Measurements from ENCODE around the gene RSPH1. TPM values are rescaled to one million over a fixed set of nuclear protein-coding genes. Genes with fewer than 3 reads are reported as not detected.

RSPH1 gene
- total RNA-seq, 2 experiments from 2014 or later: not detected

DNA sequence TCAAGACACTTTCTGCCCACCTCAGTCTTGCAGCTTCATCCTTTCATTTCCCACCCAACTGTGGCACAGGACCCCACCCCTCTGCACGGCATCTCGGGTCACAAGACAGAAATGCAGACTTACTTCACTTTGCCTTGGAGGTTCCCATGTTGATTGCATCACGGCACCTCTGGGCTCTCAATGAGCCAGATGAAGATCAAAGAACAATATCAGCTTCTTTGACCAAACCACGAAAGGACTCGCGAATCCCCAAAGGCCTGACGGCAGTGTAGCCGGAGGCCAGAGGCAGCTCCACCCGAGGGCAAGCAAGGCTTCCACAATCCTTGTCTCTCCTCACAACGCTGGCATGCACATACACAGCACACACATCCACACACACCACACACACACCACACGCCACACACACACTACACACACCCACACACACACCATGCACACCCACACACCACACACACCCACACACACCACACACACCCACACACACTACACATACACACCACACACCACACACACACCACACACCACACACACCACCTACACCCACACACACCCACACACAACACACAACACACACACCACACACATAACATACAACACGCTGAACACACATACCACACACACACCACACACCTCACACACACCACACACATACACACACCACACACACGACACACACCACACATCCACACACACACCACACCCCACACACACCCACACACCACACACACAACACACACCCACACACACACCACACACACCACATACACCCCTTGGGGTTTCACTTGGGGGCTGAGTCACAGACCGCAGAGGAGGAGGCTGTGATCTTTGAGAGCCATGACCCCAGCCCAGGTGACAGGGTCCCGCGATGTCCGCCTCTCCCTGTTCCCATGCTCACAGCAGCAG, 56.5 kb downstream of the RSPH1 start:
- peaks cover 2% of the 10 kb centered on the region for H3K27me3 Mint-ChIP-seq
- H3K4me3 Mint-ChIP-seq: peak overlapping the region; percentile 44
- TF ChIP-seq, protein P1, sequence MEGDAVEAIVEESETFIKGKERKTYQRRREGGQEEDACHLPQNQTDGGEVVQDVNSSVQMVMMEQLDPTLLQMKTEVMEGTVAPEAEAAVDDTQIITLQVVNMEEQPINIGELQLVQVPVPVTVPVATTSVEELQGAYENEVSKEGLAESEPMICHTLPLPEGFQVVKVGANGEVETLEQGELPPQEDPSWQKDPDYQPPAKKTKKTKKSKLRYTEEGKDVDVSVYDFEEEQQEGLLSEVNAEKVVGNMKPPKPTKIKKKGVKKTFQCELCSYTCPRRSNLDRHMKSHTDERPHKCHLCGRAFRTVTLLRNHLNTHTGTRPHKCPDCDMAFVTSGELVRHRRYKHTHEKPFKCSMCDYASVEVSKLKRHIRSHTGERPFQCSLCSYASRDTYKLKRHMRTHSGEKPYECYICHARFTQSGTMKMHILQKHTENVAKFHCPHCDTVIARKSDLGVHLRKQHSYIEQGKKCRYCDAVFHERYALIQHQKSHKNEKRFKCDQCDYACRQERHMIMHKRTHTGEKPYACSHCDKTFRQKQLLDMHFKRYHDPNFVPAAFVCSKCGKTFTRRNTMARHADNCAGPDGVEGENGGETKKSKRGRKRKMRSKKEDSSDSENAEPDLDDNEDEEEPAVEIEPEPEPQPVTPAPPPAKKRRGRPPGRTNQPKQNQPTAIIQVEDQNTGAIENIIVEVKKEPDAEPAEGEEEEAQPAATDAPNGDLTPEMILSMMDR (IDR thresholded peaks at IDR 0.05): no peak
- ChIA-PET CTCF (interaction anchor here (0.7 to 1.3 kb wide), 3 partner anchors 17 to 46 kb away, joined by 3 read pairs; partner anchors contain the start of gene UBASH3A), POLR2A (interaction anchor here (0.6 to 4.4 kb wide), 10 partner anchors 9 to 382 kb away, joined by 3 to 21 read pairs (median 4); partner anchors contain the start of gene UBASH3A)
- peaks cover 66% of the 10 kb centered on the region for H3K4me1 Mint-ChIP-seq (ENCODE audit: low read depth)
- ATAC-seq (peak; percentile 67), DNase-seq (peak; percentile 84)
- H3K27ac Mint-ChIP-seq: peak overlapping the region; percentile 94
- intact Hi-C loops (cut with micrococcal nuclease): loop anchor here (5.0 kb wide), 1 partner anchor 37 kb away; the partner anchor contains the start of gene UBASH3A
- peaks cover 6% of the 10 kb centered on the region for H3K9me3 Mint-ChIP-seq
- H3K36me3 Mint-ChIP-seq (ENCODE audit: low read depth): peaks cover 91% of the 10 kb centered on the region

DNA sequence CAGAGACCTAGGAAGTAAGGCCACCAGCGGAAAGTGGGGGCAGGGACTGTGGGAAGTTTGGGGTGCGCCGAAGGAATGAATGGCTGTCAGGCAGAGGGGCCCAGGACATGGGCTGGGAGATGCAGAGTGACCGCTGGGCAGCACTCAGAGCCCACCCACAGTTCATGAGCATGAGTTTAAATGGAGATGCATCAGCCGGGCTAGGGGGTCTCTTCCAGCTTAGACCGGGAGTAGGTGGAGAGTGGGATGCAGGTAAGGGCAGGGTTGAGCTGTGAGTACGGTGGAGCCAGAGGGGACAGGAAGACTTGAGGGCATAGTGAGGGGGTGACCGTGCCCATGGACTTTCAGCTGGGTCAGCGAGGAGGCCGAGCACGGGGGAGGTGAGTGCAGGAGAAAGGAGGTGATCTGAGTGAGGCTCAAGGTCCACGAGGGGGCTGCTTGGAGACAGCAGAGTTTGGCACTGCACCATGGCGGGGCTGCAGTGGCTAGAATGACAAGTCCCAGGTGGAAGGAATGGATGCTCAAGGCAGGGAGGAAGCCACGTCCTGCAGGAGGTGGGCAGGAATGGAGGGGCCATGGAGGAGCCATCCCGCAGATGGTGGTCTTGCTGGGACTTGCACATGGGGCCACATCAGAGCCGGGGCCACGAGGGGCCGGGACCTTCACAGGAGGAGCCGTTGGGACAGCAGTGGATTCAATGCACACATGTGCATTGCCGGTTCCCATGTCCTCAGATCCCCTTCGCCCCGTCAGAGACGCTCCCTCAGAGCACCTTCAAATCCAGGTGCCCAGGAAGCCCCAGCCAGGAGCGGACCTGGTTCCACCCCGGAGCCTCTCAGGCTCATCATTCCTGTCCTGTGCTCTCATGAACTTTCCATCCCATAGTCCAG, 57.5 kb downstream of the RSPH1 start:
- no peak for DNase-seq
- peaks cover 74% of the 10 kb centered on the region for H3K4me1 Mint-ChIP-seq (ENCODE audit: low read depth)
- peaks cover 2% of the 10 kb centered on the region for H3K27me3 Mint-ChIP-seq
- ChIA-PET POLR2A (interaction anchor here (0.6 to 4.4 kb wide), 9 partner anchors 8 to 383 kb away, joined by 3 to 21 read pairs (median 5); partner anchors contain the start of gene UBASH3A), CTCF (interaction anchor here (0.7 to 1.3 kb wide), 4 partner anchors 18 to 57 kb away, joined by 3 read pairs; partner anchors contain the start of gene UBASH3A)
- intact Hi-C loops (cut with micrococcal nuclease): no loop called here
- H3K36me3 Mint-ChIP-seq (ENCODE audit: low read depth): peaks cover 95% of the 10 kb centered on the region
- ATAC-seq: no peak
- no peak overlapping the region for H3K4me3 Mint-ChIP-seq
- TF ChIP-seq, protein P1 (IDR thresholded peaks at IDR 0.05): no peak
- peak overlapping the region; percentile 94 for H3K27ac Mint-ChIP-seq
- H3K9me3 Mint-ChIP-seq: peaks cover 6% of the 10 kb centered on the region

DNA sequence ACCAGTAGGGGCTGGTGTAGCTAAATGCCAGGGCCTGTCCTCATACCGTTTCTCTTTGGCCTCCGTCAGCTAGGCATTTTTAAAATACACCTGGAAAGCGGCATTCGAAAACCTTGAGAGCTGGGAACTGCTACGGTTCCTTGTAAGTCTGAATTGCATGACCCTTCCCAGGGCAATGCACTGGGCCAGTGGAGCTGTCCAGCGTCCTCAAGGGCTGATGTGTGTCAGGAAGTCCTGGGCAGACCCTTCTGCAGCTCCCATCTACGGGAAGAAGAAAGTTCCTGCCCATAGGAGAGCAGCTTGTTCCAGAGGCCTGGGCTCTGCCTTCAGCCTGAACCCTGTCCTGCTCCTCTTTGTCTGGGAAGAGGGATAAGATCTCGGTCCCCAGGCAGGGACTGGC, 58.2 kb downstream of the RSPH1 start:
- POLR2A ChIA-PET: interaction anchor here (0.6 to 4.4 kb wide), 3 partner anchors 11 to 33 kb away, joined by 4 to 21 read pairs (median 6); partner anchors contain the start of gene UBASH3A
- ATAC-seq (no peak), DNase-seq (no peak)
- Mint-ChIP-seq H3K4me1 (ENCODE audit: low read depth) (peaks cover 78% of the 10 kb centered on the region), H3K36me3 (ENCODE audit: low read depth) (peaks cover 95% of the 10 kb centered on the region), H3K9me3 (peaks cover 7% of the 10 kb centered on the region), H3K27ac (no peak overlapping the region), H3K4me3 (no peak overlapping the region), H3K27me3 (peaks cover 2% of the 10 kb centered on the region)
- CTCF ChIA-PET: interaction anchor here (1.1 kb wide), 1 partner anchor 56 kb away, joined by 3 read pairs; no protein-coding TSS in a partner anchor
- intact Hi-C loops (cut with micrococcal nuclease): no loop called here
- TF ChIP-seq, protein P1 (IDR thresholded peaks at IDR 0.05): no peak

DNA sequence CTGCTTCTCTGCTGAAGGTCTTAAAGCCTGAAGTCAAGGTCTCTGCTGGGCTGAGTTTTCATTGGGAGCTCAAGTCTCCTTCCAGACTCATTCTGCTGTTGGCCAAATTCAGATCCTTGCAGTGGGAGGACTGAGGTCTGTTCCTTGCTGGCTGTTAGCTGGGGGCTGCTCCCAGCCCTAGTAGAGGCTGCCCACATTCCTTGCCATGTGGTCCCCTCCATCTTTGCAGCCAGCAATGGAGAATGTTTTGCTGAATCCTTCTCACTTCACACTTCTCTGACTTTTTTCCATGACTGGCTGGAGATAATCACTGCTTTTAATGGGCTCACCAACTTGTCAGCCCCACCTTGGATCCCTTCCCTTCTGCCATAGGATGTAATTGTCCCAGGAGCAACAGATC, 59.1 kb downstream of the RSPH1 start:
- H3K4me1 Mint-ChIP-seq (ENCODE audit: low read depth): peaks cover 78% of the 10 kb centered on the region
- ChIA-PET CTCF (interaction anchor here (0.9 to 1.5 kb wide), 4 partner anchors 10 to 76 kb away, joined by 3 read pairs; no protein-coding TSS in a partner anchor), POLR2A (interaction anchor here (0.8 to 1.5 kb wide), 2 partner anchors 10 to 70 kb away, joined by 3 to 6 read pairs; partner anchors contain the start of gene TFF1)
- H3K27me3 Mint-ChIP-seq: peaks cover 2% of the 10 kb centered on the region
- peaks cover 95% of the 10 kb centered on the region for H3K36me3 Mint-ChIP-seq (ENCODE audit: low read depth)
- DNase-seq (no peak), ATAC-seq (no peak)
- no peak overlapping the region for H3K4me3 Mint-ChIP-seq
- intact Hi-C loops (cut with micrococcal nuclease): no loop called here
- peaks cover 12% of the 10 kb centered on the region for H3K9me3 Mint-ChIP-seq
- TF ChIP-seq, protein P1 (IDR thresholded peaks at IDR 0.05): no peak
- H3K27ac Mint-ChIP-seq: no peak overlapping the region

All from activated CD8-positive, alpha-beta T cell treated with anti-CD3 and anti-CD28 coated beads for 36 hours (primary cell).